HepG2 (cell line): ENCODE measurements around the gene HIBADH. TPM values are rescaled to one million over a fixed set of nuclear protein-coding genes. Genes with fewer than 3 reads are reported as not detected.

ENCODE experiments used
- FIP1L1 ChIP-seq: fragments of 200-400 bp; formaldehyde crosslinking; IDR thresholded peaks from 2 replicates; pipeline ENCODE4 v1.6.1; 2018; ENCODE audit warnings: low read depth, mild to moderate bottlenecking, low read length, moderate library complexity, borderline replicate concordance; ENCODE audit not compliant: insufficient read depth
- HHEX ChIP-seq: IDR thresholded peaks from 2 replicates; pipeline ENCODE4 v1.6.1; 2016; ENCODE audit warnings: control low read depth
- HIVEP1 ChIP-seq: sonication (generic); formaldehyde crosslinking; IDR thresholded peaks from 2 replicates; pipeline ENCODE4 v1.4.0; 2020; ENCODE audit warnings: mild to moderate bottlenecking, missing genetic modification reagents
- HNRNPUL1 ChIP-seq: fragments of 200-400 bp; formaldehyde crosslinking; IDR thresholded peaks from 2 replicates; pipeline ENCODE4 v1.6.1; 2017; ENCODE audit warnings: low read depth, mild to moderate bottlenecking, low read length, moderate library complexity
- KLF9 ChIP-seq: IDR thresholded peaks from 2 replicates; pipeline ENCODE4 v1.6.1; 2016; ENCODE audit warnings: low read depth
- MXD3 ChIP-seq: IDR thresholded peaks from 2 replicates; pipeline ENCODE4 v1.6.1; 2016; ENCODE audit warnings: mild to moderate bottlenecking, missing biosample characterization, missing genetic modification reagents
- NFE2L1 ChIP-seq: sonication (generic); formaldehyde crosslinking; IDR thresholded peaks from 2 replicates; pipeline ENCODE4 v1.4.0; 2020; ENCODE audit warnings: missing genetic modification reagents, mild to moderate bottlenecking, borderline replicate concordance
- NPAS2 ChIP-seq: sonication (generic); formaldehyde crosslinking; IDR thresholded peaks from 2 replicates; pipeline ENCODE4 v1.8.0; 2022; ENCODE audit warnings: mild to moderate bottlenecking, missing genetic modification reagents, borderline replicate concordance
- STAT6 ChIP-seq: sonication (generic); formaldehyde crosslinking; IDR thresholded peaks from 2 replicates; pipeline ENCODE4 v1.4.0; 2020; ENCODE audit warnings: missing genetic modification reagents, mild to moderate bottlenecking, borderline replicate concordance
- TBP ChIP-seq: sonication (generic); formaldehyde crosslinking; IDR thresholded peaks from 2 replicates; pipeline ENCODE4 v1.5.0; 2020; ENCODE audit warnings: missing genetic modification reagents
- ZBTB21 ChIP-seq: sonication (generic); formaldehyde crosslinking; IDR thresholded peaks from 2 replicates; pipeline ENCODE4 v1.4.0; 2020; ENCODE audit warnings: missing genetic modification reagents
- ZBTB34 ChIP-seq: sonication (generic); formaldehyde crosslinking; IDR thresholded peaks from 2 replicates; pipeline ENCODE4 v1.8.0; 2022; ENCODE audit warnings: mild to moderate bottlenecking, missing genetic modification reagents
- ZKSCAN5 ChIP-seq: sonication (generic); formaldehyde crosslinking; IDR thresholded peaks from 2 replicates; pipeline ENCODE4 v1.5.1; 2020; ENCODE audit warnings: mild to moderate bottlenecking, missing genetic modification reagents
- ZNF138 ChIP-seq: sonication (generic); formaldehyde crosslinking; IDR thresholded peaks from 2 replicates; pipeline ENCODE4 v1.5.0; 2020; ENCODE audit warnings: mild to moderate bottlenecking, low read depth, missing genetic modification reagents
- ZNF569 ChIP-seq: sonication (generic); formaldehyde crosslinking; IDR thresholded peaks from 2 replicates; pipeline ENCODE4 v1.5.0; 2020; ENCODE audit warnings: mild to moderate bottlenecking, missing genetic modification reagents, moderate library complexity, borderline replicate concordance
- ZNF646 ChIP-seq: sonication (generic); formaldehyde crosslinking; IDR thresholded peaks from 2 replicates; pipeline ENCODE4 v1.9.0; 2021; ENCODE audit warnings: mild to moderate bottlenecking, missing genetic modification reagents
- ZNF740 ChIP-seq: sonication (generic); formaldehyde crosslinking; IDR thresholded peaks from 2 replicates; pipeline ENCODE4 v1.4.0; 2020; ENCODE audit warnings: missing genetic modification reagents
- ZNF883 ChIP-seq: sonication (generic); formaldehyde crosslinking; IDR thresholded peaks from 2 replicates; pipeline ENCODE4 v1.5.1; 2020; ENCODE audit warnings: mild to moderate bottlenecking, missing genetic modification reagents; ENCODE audit errors: not compliant biosample characterization
- polyA plus RNA-seq, 8 experiments: library from polyadenylated mRNA; depleted of rRNA in 3 of 8; stranded (reverse) in 7 of 8; unstranded in 1 of 8; fragments of >200 nt; fragmentation: Illumina TruSeq in 4 of 8; extraction: Trizol in 4 of 8; gene quantifications; 2 replicates each; pipeline versions ENCODE4 v1.2.1 to v1.2.3, GENCODE V29; 2011 to 2016; ENCODE audit warnings: low read depth in 4 of 8, missing spikeins in 1 of 8, mixed read lengths in 1 of 8; ENCODE audit not compliant: insufficient read depth in 1 of 8
- total RNA-seq, 5 experiments: library from RNA; depleted of rRNA; stranded (reverse); fragments of >200 nt; fragmentation: Illumina TruSeq; extraction: Trizol; gene quantifications; 2 replicates each; pipeline ENCODE4 v1.2.3, GENCODE V29; 2016; ENCODE audit warnings: low read depth in 1 of 5

HIBADH gene
- total and polyA plus RNA-seq, 2 of the 13 experiments (the other 11 are each of a cell fraction or from before 2014, with no cell fraction given), result 49.9 to 59.5 TPM

- TF ChIP-seq ZNF646 (CRISPR knock-in tag), result no peak; the same call in 1 of the 2 replicates
- no peak for TF ChIP-seq KLF9 (CRISPR knock-in tag)
- no peak for TF ChIP-seq ZKSCAN5 (CRISPR knock-in tag)
- no peak for TF ChIP-seq FIP1L1
- no peak for TF ChIP-seq ZBTB34 (CRISPR knock-in tag)
- TF ChIP-seq ZNF138, result 0 out of 2 replicates have a peak, but pooled peaks have one; percentile 11
- peak; percentile 47; the same call in 1 of the 2 replicates for TF ChIP-seq HIVEP1 (CRISPR knock-in tag)
- TF ChIP-seq ZNF883 (CRISPR knock-in tag), result peak; percentile 63
- TF ChIP-seq MXD3 (CRISPR knock-in tag), result peak; percentile 43; the same call in 1 of the 2 replicates
- TF ChIP-seq HHEX (CRISPR knock-in tag), result no peak
- no peak; the same call in 1 of the 2 replicates for TF ChIP-seq ZBTB21 (CRISPR knock-in tag)
- no peak for TF ChIP-seq NPAS2 (CRISPR knock-in tag)
- TF ChIP-seq STAT6 (CRISPR knock-in tag), result no peak; the same call in 1 of the 2 replicates
- TF ChIP-seq ZNF569 (CRISPR knock-in tag), result no peak
- no peak for TF ChIP-seq ZNF740 (CRISPR knock-in tag)
- no peak for TF ChIP-seq NFE2L1 (CRISPR knock-in tag)
- TF ChIP-seq TBP (CRISPR knock-in tag), result no peak
- TF ChIP-seq HNRNPUL1, result no peak
These were observed at the start of gene HIBADH (continued) for GRCh38 chr7:27662490-27663205.
